ENCODE data around the gene SYNM.
"Not testable (repeated sequence)": the region's sequence is repeated elsewhere in the genome, so short reads cannot be mapped to it uniquely, and the experiment has no call there.

DNA sequence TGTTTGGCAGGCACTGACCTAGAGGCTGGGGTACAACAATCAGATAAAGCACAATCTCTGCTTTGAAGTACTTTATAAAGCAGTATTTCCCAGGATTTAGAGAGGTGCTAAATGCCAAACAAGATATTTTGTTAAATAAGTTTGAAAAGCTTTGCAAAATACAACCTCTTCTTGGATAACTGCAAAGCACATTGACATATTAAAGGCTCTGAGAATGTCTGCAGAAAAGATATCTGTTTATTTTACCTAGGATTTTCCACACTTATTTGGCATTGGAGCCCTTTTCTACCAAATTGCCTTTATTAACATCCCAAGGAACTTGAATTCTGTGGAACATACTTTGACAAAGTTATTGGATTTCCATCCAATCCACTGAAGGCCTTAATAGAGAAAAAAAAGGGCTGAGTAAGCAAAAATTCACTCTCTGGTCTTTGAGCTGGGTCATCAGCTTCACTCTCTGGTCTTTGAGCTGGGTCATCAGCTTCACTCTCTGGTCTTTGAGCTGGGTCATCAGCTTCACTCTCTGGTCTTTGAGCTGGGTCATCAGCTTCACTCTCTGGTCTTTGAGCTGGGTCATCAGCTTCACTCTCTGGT, 29.7 kb upstream of the SYNM start:
- not testable (repeated sequence) for TF ChIP-seq ISL1, ZC3H10, SNAI2 (CRISPR knock-in tag; IDR thresholded peaks at IDR 0.05)

Data from SK-N-SH treated with all-trans-retinoic acid at 6 μM for 48 hours (cell line).